ENCODE data around the gene TNIK. TPM values are rescaled to one million over a fixed set of nuclear protein-coding genes. Genes with fewer than 3 reads are reported as not detected.

Gene TNIK
- total and polyA plus RNA-seq, 2 of the 13 experiments (the other 11 are each of a cell fraction or from before 2014, with no cell fraction given): 0.15 to 0.22 TPM

GRCh38 chr3:171192176-171192854, 267.9 kb downstream of the TNIK start (continued):
- TF ChIP-seq ZBTB26 (CRISPR knock-in tag; IDR thresholded peaks at IDR 0.05; ENCODE audit: borderline replicate concordance) (no peak), ZZZ3 (CRISPR knock-in tag; IDR thresholded peaks at IDR 0.05; ENCODE audit: borderline replicate concordance) (no peak), ZNF331 (CRISPR knock-in tag; IDR thresholded peaks at IDR 0.05) (no peak), REL (CRISPR knock-in tag; conservative IDR thresholded peaks at IDR 0.05) (no peak), ZC3H13 (CRISPR knock-in tag; IDR thresholded peaks at IDR 0.05) (no peak), IRX3 (CRISPR knock-in tag; IDR thresholded peaks at IDR 0.05; ENCODE audit: borderline replicate concordance, low read depth) (no peak), MTF2 (CRISPR knock-in tag; IDR thresholded peaks at IDR 0.05; ENCODE audit: borderline replicate concordance) (no peak), KDM3A (CRISPR knock-in tag; IDR thresholded peaks at IDR 0.05; ENCODE audit: low read depth) (no peak), ZFP37 (CRISPR knock-in tag; IDR thresholded peaks at IDR 0.05; ENCODE audit: borderline replicate concordance) (no peak), HOXA7 (CRISPR knock-in tag; IDR thresholded peaks at IDR 0.05) (no peak)
- TF ChIP-seq, protein P1, sequence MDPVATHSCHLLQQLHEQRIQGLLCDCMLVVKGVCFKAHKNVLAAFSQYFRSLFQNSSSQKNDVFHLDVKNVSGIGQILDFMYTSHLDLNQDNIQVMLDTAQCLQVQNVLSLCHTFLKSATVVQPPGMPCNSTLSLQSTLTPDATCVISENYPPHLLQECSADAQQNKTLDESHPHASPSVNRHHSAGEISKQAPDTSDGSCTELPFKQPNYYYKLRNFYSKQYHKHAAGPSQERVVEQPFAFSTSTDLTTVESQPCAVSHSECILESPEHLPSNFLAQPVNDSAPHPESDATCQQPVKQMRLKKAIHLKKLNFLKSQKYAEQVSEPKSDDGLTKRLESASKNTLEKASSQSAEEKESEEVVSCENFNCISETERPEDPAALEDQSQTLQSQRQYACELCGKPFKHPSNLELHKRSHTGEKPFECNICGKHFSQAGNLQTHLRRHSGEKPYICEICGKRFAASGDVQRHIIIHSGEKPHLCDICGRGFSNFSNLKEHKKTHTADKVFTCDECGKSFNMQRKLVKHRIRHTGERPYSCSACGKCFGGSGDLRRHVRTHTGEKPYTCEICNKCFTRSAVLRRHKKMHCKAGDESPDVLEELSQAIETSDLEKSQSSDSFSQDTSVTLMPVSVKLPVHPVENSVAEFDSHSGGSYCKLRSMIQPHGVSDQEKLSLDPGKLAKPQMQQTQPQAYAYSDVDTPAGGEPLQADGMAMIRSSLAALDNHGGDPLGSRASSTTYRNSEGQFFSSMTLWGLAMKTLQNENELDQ (CRISPR knock-in tag; IDR thresholded peaks at IDR 0.05; ENCODE audit: borderline replicate concordance): no peak
- TF ChIP-seq, protein P2, sequence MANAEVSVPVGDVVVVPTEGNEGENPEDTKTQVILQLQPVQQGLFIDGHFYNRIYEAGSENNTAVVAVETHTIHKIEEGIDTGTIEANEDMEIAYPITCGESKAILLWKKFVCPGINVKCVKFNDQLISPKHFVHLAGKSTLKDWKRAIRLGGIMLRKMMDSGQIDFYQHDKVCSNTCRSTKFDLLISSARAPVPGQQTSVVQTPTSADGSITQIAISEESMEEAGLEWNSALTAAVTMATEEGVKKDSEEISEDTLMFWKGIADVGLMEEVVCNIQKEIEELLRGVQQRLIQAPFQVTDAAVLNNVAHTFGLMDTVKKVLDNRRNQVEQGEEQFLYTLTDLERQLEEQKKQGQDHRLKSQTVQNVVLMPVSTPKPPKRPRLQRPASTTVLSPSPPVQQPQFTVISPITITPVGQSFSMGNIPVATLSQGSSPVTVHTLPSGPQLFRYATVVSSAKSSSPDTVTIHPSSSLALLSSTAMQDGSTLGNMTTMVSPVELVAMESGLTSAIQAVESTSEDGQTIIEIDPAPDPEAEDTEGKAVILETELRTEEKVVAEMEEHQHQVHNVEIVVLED (CRISPR knock-in tag; IDR thresholded peaks at IDR 0.05; ENCODE audit: borderline replicate concordance): no peak

Measured in HepG2 (cell line).